Ramos (cell line): ENCODE results near the gene FAM47C.
"Not testable (repeated sequence)": the region's sequence is repeated elsewhere in the genome, so short reads cannot be mapped to it uniquely, and the experiment has no call there.

Source experiments
- in situ Hi-C: fragments of 300-500 bp; cut with MboI; formaldehyde crosslinking; loops from one replicate; pipeline ENCODE4 v1.14.3; 2022; ENCODE audit warnings: low sequenced_read_pairs; ENCODE audit not compliant: unreplicated experiment

The FAM47C gene

DNA sequence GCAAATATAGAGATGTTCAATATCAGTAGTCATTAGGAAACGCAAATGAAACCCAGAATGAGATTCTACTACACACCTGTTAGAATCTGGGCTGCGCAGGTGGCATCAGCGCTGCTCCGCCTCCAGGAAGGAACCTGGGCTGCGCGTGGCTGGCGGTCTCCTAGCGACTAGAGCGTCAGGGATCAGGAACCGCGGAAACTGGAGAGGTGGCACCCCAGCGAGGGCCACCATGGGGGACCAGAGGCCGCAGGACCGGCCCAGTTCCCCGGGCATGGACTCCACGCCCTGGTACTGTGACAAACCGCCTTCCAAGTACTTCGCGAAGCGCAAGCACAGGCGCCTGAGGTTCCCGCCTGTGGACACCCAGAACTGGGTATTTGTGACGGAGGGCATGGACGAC lies at the start of gene FAM47C:
FAM47C (plus strand) TSS at position 185 of the 400 bp plus-strand sequence; CDS start at position 230, 45 bp downstream.
- in situ Hi-C loops = not testable (repeated sequence)

DNA sequence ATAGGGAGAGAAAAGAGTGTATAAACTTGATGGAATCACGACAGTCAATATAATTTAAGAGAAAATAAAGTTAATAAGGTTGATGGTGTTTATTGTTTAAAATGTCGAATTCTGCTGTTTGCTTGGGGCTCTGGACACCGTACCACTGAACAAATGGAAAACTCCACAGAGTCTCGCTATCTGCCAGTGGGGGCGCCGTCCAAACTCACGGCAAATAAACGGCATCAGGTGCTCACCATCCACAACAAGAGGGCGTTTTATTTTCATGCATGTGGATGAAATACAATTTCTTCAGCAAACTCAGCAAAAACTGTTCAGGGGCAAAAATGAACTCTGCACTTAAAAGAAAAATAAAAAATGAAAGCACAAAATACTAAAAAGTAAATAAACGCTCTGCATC lies 46.6 kb upstream of the FAM47C start:
- in situ Hi-C loops = no loop called here

GRCh38 chrX:36963069-36963808 lies 44.9 kb upstream of the FAM47C start:
- in situ Hi-C loops = no loop called here

DNA sequence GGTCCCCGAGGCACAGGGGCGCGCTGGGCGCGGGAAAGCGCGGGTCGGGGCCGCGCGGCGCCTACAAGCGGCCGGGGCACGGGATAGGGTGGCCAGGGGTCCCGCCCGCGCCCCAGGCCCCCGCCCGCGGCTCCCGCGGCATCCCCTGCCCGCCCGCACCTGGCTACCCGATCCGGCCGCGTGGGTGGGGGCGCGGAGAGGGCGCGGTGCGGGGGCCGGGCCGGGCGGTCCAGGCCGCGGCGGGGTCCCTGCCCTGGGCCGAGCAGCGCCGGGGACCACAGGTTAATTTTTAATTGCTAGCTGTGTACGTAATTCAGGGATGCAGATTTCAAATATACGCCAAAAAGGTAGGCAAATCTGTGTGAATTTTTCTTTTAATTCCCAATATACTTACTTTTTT lies 44.3 kb upstream of the FAM47C start:
- in situ Hi-C loops = no loop called here

- in situ Hi-C loops = no loop called here
These were observed 34.6 kb upstream of the FAM47C start for GRCh38 chrX:36973575-36973974.

GRCh38 chrX:36974911-36975310 lies 33.3 kb upstream of the FAM47C start:
- in situ Hi-C loops = no loop called here

- in situ Hi-C loops = no loop called here
These were observed 29.3 kb upstream of the FAM47C start for GRCh38 chrX:36978886-36979285.

GRCh38 chrX:36983831-36984230 lies 24.3 kb upstream of the FAM47C start:
- in situ Hi-C loops = no loop called here

DNA sequence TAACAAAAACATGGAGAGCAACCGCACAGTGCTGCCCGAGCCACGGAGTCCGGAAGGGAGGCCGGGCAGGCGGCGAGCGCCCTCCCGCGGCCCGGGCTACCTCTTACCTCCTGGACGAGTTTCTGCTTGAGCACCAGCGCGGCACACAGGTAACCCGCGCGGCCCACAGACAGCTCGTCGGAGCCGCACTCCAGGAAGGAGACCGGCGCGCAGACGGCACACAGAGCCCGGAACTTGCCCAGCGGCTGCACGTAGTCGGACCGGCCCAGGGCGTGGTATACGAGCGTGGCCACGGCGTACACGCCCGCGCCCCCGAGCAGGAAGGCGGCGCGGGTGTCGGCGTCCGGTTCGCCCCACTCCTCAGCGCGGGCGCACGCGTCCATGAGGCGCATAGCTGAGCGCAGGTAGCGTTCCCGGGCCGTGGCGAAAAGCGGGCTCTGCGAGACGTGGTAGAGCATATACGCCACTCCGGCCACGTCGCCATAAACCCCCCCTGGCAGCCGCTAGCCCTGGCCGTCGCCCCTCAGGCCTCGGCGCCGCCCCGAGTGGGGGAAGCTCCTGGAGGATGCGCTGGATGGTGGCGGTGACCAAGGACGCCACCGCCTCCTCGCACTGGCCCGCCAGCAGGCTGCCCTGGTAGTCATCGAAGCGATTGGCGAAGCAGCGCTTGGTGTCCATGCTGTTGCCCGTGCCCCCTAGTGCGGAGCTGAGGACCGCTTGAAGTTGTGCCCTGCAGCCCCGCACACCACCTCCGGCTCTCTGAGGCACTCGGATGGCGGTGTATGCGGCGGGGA lies 22.6 kb upstream of the FAM47C start:
- in situ Hi-C loops = not testable (repeated sequence)

DNA sequence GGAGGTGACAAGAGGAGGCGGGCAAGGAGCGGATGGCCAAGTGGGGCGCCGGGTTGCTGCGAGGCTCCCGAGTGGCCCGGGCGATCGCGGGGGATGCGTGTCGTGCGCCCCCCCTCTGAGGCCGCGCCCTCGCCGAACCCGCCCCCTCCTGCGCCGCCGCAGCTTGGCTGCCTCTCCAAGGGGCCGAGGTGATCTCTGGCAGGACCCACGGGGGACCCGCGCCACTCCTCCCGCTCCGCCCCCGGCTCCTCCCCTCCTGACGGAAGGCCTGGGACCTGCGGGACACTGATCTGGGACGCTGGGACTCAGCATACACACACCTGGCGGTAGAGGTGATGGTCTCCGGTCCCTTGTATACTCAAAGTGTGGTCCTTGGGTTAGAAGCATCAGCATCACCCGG lies 21.9 kb upstream of the FAM47C start:
- in situ Hi-C loops = no loop called here

DNA sequence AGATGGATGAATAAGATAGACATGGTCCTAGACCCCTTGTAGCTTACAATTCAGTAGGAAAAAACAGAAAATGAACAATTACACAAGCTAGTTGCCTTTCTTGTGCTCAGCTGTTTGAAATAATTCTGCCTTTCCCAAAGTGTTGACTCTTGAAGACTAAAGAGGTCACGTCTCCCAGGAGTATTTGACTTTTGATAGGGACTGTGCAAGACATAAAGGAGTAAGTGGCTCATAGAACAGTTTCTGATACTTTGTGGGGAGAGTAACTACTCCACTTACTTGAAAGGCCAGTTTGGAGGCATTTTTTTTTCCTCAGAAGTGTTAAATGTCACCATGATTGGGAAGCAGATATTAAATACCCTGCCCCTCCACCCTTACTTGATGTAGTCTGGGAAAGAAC lies 21.0 kb upstream of the FAM47C start:
- in situ Hi-C loops = not testable (repeated sequence)

GRCh38 chrX:37000140-37000539 lies 8.0 kb upstream of the FAM47C start:
- in situ Hi-C loops = no loop called here

- in situ Hi-C loops = no loop called here
These were observed 2.3 kb downstream of the FAM47C start for GRCh38 chrX:37010496-37010895.

GRCh38 chrX:37034260-37034659 lies 26.1 kb downstream of the FAM47C start:
- in situ Hi-C loops = not testable (repeated sequence)

GRCh38 chrX:37036674-37037220 lies 28.6 kb downstream of the FAM47C start:
- in situ Hi-C loops = not testable (repeated sequence)

GRCh38 chrX:37038814-37039213 lies 30.6 kb downstream of the FAM47C start:
- in situ Hi-C loops = not testable (repeated sequence)

- in situ Hi-C loops = not testable (repeated sequence)
These were observed 35.1 kb downstream of the FAM47C start for GRCh38 chrX:37042956-37043885.

- in situ Hi-C loops = no loop called here
These were observed 39.6 kb downstream of the FAM47C start for GRCh38 chrX:37047776-37048175.

GRCh38 chrX:37057572-37057971 lies 49.4 kb downstream of the FAM47C start:
- in situ Hi-C loops = not testable (repeated sequence)

DNA sequence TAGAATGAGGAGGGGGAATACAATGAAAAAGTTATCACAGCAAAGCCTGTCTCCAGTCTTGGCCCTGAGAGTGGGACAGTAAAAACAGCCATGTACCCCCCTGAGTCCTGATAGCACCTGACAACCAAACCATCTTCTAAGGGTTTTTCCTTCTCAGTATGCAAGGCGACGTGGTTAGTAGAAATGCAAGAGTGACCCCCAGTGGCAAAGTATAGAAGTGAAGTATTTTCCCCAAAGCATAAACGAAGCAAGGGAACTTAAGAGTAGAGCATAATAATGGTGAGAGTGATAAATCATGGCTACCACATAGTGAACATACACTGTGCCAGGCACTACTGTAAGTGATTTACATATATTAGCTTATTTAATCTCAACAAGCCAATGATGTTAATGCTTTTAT lies 52.8 kb downstream of the FAM47C start:
- in situ Hi-C loops = no loop called here
